ENCODE measurements around the gene PLCG2. TPM values are rescaled to one million over a fixed set of nuclear protein-coding genes. Genes with fewer than 3 reads are reported as not detected.

PLCG2 gene
- total RNA-seq, 1 donor from 2014 or later, result 130 TPM

DNA sequence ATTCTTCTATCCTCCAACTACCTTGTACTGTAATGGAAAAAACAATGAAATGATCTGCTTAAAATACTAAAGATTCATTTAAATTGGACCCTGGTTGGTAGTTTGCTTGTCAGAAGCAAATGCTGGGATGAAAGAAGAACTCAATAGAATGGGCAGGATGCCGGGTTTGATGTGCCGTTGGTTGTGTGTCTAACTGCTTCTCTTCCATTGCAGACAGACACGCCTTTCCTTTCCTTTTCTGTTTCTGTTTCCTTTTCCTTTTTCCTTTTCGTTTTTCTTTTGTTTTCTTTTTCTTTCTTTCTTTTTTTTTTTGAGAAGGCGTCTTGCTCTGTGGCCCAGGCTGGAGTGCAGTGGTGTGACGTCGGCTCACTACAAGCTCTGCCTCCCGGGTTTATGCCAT is 64.6 kb downstream of the PLCG2 start:
- no peak for DNase-seq (ENCODE audit: low spot score)

DNA sequence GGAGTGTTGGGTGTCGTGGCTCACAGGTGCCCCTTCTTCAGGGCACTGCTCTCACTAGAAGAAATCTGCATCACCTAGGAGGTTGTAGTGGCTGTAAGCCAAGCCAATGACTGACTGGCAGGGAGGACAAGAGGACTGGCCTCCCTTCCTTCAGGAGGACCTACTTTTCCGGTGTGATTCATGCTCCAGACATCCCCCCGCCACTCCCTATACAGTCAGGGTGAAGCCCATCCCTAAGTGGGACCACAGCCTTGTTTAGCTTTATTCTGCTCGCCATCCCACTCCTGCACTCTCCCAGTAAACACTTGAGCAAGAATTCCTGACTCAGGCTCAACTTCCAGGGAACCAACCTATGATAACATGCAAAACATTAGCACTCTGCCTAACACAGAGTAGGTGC is 67.0 kb downstream of the PLCG2 start:
- no peak for DNase-seq (ENCODE audit: low spot score)

DNA sequence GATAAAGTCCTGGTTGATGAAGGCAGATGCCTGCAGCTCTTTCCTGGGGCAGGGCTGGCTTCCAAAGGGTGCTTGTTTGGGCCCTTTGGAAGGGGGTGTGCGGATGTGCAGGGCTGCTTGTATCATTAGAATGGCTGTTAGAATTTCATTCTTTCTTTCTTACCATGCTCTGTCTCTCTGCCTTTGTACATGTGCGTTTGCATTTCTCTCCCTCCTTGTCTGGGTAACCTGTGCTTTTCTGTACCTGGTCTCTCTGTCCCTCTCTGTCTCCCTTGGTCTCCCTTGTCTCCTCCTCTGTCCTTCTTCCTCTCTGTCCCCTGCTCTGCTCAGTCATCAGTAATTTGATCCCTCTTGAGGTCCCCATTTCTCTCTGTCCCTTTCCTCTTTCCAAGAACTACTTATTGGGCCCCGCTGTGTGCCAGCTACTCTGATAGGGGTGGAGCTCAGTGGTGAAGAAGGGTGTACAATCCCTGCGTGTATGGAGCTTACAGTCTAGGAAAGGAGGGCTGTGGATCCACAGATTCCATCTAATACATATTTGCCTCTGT is 69.3 kb downstream of the PLCG2 start:
- DNase-seq (ENCODE audit: low spot score), result no peak

DNA sequence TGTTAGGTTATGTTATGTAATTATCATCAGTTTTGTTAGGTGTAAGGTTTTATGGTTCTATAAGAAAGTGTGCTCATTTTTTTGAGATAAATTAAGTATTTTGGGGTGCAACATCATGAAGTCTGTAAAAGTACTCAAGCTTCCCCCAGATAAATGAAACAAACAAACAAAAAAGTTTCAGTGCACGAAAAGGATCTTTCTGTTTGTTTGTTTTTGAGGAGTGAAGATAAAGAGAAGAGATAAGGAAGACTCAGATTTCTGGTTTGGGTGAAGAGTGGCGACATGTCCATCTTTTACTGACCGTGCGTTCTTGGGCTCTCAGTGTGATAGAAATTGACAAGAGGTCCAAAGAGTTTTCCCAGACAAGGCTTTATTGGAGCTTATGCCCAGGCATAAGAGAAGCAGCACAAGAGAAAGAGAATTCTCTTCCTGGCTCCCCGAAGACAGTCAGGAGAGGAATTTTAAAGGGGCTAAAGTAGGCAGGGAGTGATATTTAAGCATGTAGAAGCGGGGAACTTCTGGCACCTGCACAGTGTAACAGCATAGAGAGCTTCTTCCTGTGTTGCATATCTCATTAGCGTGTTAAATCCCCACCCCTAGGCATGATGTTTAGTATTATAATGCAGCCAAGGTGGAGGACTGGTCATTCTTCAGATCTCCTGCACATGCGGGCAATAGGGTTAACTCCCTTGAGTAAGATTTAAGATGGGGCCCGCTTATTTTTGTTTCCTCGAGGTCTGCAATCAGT is 71.3 kb downstream of the PLCG2 start:
- DNase-seq (ENCODE audit: low spot score), result no peak

DNA sequence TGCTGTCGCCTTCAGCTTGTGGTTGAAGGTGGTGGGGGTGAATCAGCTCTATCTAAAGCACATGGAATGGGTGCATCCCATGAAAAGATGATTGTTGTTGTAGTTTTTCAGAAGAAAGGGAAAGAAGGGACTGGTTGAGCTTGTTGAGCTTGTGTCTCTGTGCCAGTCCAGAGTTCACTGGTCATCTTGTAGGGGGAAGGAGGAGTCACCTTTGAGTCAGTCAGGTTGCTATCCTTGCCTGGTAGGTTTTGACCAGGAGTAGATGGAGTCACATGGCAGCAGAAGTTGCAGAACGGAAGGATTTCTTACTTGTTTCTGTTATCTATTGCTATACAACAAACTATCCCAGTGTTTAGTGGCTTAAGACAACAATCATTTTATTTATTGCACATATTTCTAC is 73.3 kb downstream of the PLCG2 start:
- no peak for DNase-seq (ENCODE audit: low spot score)

DNA sequence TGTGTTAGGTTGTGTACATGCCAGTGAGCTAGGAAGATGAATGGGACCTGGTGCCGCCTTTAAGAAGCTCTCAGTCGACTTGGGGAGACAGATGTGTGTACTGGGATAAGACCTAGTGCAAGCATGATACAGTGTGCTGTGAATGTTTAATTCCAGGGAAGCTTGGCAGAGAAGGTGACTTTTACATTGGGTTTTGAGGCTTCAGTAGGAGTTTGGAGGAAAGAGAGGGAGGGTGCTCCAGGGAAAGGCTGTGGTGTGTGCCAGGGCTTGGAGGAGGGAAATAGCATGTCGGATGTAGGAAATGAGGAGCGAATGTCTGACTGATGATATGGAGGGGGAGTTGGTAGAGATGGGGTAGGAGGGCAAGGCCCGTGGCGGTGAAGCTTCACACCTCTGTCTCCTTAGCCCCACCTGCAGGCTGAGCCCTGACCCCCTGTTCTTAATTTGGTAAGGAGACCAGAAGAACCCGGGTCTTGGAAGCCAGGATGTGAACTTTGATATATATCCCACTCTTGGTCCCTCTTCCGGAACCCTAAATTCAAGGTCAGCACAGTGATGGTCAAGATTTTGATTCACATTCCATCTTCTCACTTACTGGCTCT is 76.6 kb downstream of the PLCG2 start:
- no peak for DNase-seq (ENCODE audit: low spot score)

DNA sequence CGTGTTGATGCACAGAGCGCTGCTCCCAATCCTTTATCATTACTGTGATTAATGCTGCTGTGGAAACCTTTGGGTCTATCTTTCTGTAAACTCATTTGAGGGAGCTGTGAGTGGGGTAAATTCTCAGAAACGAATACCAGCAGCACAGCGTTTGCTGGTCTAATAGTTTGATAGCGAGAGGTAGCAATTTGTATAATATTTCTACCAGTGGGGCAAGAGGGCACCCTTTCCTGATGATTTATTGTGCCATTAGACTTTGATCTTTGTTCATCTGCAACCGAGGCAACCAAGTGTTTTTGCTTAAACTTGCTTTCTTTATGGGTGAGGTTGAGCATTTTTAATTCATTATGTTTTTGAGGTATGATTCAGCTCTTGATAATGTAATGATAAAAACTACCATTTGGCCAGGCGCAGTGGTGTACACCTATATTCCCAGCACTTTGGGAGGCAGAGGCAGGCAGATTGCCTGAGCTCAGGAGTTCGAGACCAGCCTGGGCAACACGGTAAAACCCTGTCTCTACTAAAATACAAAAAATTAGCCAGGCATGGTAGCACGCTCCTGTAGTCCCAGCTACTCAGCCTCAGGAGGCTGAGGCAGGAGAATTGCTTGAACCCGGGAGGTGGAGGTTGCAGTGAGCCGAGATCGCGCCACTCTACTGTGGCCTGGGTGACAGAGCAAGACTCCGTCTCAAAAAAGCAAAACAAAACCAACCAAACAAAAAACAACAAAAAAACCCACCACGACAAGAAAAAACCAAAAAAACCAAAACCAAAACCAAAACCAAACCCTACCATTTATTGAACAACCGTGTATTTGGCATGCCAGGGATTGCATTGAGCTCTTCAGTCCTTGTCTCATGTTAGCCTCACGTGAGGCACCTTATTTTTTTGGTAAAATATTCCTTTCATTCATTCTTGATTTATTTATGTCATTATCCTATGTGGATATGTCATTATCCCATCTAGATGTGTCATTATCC is 81.5 kb downstream of the PLCG2 start:
- DNase-seq (ENCODE audit: low spot score), result no peak

DNA sequence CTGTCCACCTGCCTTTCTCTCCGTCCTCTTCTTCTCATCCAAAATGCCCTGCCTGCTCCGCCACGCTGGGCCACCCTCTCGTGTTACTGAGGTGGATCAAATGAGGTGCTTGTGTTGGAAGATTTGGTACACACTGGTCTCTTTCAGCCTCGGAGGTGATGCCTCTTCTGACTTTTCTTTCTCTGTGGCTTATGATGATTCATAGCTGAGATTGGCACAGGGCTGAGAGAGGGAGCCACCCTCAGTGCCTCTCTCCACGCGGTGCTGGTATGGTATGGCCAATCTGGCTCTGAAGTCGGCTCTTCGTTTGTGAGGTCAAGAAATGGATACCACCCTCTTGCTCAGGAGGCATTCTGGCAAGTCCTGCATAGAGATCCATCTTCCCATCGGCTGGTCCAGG is 82.4 kb downstream of the PLCG2 start:
- DNase-seq (ENCODE audit: low spot score), result no peak

DNA sequence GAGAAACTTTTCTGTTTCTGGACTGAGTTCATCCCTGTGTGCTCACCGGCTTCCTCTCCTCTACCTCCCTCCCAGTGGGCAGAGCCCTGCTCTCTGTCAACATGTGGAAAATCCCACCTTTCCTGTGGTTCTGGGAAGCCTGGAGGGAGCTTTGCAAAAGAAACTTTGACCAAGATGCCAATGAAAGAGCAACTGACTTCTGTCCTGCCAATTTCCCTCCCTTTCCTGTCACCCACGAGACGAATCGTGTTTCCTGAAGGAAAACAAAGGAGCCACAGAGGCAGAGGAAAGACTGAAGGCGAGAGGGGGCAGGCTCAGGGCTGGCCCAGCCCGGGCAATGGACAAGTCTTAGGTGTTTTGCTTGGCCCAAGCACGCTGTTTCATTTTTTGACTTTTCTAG is 82.8 kb downstream of the PLCG2 start:
- no peak for DNase-seq (ENCODE audit: low spot score)

DNA sequence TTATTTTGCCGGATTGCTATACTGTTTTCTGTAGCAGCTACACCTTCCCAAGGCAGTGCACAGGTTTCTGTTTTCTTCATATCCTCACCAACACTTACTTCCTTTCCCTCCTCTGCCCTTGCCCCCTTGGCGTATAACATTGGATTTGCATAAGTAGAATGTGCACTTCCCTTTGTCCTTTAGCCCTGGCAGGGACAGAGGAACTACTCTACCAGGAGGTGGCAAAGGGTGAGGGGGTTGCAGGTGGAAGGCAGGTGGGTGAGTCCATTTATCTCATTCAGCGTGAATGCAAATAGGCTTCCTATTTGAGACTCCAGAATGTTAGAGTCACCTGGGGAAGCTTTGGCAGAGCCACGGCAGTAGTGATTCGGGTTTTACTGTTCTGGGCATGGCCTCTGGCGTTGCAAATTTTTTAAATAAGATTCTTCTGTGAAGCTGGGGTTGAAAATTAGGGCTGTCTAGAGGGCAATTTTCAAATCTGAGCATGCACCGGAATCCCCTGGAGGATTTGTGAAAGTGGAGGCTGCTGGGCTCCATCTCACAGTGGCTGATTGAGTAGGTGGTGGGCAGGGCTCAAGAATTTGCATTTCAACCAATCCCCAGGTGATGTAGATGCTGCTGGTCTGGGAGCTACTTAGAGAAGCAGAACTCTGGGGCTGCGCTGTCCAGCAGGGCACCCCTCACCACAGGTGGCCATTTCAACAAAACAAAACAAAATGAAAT is 84.7 kb downstream of the PLCG2 start:
- DNase-seq (ENCODE audit: low spot score), result no peak

DNA sequence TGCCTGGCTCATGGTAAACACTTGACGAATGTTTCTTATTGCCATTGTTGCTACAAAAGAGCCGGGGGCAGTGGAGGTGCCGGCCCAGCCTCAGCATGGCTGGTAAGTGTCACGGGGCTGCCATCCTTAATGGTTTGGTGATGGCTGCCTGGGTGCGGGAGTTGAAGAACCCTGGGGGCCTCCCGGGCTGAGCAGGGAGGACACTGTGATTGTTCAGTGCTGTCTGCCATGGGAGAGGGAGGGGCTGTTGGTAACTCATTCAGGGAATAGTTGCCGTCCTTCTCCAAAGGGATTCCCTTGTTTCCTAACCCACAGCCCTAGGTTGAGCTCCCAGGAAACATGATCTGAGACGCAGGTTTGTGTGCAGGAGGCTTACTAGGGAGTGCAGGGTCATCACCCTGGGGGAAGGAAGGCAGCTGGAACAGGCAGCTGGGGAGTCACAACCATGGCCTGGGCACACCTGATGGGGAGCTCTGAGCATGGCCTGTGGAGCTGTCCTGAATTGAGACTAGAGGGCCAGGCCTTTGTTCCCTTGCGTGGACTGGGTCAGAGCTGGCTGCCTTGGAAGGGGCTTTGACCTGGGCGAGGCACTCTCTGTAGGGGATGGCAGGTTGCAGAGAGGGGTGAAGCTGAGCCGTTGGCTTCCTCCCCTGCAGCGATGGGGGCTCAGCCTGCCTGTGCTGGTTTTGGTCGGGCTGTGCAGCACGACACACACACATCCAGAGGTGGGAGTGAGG is 85.7 kb downstream of the PLCG2 start:
- no peak for DNase-seq (ENCODE audit: low spot score)

DNA sequence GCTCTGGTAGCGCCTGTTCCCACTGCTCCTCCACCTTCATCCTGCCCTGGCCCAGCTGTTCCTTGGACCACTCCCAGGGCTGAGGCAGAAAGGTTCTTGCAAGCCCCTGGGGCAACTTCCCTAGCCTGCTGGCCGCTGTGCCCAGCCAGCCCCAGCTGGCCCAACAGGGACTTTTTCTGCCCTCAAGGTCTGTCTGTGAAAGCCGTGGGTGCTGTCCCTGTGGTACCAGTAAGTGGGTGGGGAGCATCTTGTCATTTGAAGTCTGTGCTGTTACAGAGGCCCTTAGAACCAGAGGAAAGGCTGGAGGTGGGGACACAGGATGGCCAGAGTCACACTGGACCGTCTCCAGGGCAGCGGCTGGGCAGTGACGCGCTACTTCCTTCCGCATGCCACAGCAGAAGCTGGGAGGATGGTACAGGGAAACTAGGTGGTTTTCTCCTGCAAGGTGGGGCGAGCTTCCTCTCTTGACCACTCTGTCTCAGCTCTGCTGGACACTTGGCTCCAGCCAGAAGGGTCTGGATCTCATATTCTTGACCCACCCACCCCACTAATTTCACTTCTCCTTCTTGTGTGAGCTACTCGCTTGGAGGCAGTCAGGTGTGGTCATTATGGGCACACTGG is 87.8 kb downstream of the PLCG2 start:
- peak; percentile 59 for DNase-seq (ENCODE audit: low spot score)

DNA sequence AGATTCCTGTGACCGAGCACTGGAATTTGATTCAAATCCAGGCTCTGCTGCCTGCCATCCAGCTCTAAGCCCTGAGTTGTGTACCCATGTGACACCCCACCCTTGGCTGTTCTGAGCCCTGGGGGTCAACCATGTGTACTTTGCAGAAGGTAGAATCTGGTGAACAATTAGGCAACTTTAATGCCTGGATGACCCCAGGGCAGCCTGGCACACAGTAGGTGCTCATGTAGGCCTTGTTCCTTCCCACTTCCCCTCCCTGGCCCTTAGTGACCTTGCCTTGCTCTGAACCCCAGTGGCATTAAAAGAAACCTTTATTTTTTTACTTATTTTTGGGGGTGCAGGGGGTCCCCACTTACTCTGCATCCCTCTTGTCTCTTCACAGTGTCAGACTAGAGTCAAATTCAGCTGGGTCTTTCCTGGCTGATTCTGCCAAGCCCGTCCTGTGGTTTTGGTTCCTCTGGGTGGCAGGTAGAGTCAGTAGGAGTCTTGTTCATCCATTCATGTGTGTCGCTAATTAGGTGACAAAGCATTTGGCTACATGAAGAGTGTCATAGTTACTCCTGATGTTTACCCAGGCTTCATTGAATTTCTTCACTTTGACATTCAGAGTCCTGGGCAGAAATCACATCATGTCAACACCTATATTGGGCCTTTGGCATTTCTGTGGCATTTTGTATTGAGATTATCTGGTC is 89.1 kb downstream of the PLCG2 start:
- DNase-seq (ENCODE audit: low spot score), result no peak

DNA sequence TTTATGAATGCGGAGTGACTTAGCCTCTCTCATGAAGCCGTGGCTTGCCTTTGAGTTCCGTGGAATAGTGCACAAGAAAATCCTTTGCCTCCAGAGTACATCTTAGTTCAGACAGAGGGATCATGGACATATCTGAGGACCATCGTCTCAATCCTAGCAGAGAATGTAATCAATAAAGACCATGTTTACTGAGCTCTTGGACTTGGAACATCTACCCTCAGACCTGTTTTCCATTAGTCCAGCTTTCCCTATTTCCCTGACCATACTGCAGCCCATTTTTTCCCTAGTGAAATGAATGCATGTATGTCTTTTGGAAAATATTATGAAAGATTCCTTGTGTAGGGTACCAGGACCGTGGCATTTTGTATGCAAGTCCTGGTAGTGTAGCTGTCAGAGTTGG is 90.2 kb downstream of the PLCG2 start:
- no peak for DNase-seq (ENCODE audit: low spot score)

DNA sequence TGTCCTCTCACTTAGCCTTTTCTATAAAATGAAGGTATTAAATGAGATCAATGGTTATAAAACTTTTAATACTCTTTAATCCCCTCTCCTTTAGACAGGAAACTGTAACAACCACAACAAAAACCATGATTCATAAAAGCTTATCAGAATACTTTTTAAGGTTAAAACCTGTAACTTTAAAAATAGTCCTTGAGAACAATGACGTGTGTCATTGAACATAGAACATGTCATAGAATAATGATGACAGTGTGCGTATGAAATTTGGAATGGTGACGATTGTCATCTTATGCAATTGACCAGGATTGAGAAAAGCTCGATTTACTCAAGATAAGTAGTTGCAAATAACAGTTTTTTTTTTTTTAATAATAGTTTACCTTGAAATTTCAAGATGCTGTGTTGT is 94.1 kb downstream of the PLCG2 start:
- DNase-seq (ENCODE audit: low spot score), result no peak

DNA sequence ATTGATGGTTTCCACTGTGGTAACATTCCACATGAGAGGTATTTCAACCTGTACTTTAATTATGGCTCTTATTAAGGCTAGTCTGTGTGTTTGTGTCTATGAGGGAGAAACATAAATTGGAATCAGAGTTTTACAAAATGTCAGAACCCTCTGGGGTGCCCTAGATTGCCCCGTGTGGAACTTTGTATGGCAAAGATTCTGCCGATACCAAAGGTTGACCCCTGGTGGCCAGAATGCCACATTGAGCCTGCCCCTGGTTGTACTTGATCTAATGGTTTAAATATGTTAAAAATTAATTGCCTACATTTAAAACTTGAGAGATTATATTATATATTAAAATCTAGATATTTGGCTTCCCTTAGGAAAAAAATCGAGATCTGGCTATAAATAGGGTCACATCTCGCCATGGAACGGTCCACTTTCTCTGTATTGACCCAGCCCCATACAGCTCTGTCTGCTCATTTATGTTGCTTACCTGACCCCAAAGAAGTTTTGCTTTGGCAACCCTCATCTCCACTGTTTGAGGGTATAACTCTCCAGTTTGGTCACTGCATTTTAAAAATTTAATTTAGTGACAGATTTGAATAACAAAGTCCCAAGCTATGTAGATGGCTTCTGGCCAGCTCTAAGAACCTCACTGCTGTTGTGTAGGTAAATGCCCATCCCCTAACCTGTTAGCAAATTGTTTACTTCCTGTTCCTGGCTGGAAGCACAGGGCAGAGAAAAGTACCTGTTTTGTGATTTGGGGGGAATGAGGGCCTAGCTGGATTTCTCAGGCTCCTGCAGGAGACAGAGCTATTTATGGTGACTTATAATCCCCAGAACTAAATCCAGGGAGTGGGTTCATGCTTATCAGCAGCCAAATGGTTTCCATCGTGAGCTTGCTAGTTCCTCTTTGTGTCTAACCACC is 95.0 kb downstream of the PLCG2 start:
- peak; percentile 67 for DNase-seq (ENCODE audit: low spot score)

DNA sequence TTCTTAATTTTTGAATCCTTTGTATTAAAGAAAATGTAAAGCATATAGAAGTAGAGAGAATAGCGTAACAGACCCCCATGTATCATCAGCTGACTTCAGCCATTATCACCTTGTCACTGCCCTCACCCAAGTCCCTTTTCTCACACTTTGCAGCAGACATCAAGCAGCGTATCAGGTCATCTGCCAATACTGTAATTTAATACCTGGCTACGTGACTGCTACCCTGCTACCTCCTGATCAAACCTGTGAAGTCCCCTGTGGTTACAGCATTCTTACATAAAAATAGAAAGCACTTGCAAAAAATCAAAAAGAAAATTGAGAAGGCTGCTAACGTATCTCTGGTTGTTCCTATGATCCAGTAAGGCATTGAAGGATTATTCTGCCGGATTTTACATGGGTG is 96.4 kb downstream of the PLCG2 start:
- DNase-seq (ENCODE audit: low spot score), result no peak

DNA sequence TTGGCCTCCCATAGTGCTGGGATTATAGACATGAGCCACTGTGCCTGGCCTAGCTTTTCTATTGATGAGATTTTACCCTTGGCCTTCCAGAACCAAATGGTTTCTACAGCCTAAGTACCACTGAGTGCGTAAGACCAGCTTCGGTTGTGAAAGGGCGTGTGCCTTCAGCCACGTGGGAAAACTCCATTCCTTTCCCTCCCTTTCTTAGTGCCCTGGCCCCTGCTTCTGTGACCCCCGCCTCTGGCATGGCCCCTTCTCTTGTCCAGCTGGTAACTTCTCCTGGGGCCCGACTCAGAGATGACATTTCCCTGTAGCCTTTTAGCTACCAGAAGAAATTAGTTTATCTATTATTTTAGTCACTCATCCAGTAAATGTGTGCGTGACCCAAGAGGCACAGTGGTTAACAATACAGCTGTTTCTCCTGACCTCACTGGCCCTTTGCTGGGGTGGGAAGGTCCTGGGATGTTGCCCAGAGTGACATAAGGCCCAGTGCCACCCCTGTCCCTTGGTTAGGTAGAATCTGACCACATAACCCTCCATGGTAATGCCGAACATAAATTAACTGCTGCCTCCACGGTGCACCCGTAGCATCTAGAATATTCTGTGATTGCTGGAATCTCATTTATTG is 97.3 kb downstream of the PLCG2 start:
- no peak for DNase-seq (ENCODE audit: low spot score)

Data from mucosa of gallbladder (tissue), 1 donor.